Skeletal muscle satellite cell (primary cell): Measurements from ENCODE around the gene MYO16.

ENCODE experiments used
- H3K27me3 ChIP-seq: 2 replicates; pipeline ENCODE4 v1.7.0; 2013; ENCODE audit warnings: low read length; ENCODE audit not compliant: control insufficient read depth, insufficient read depth
- H3K36me3 ChIP-seq: 2 replicates; pipeline ENCODE4 v1.7.0; 2013; ENCODE audit warnings: mild to moderate bottlenecking, control low read depth, low read length; ENCODE audit not compliant: insufficient read depth
- H3K4me1 ChIP-seq: 2 replicates; pipeline ENCODE4 v1.7.0; 2013; ENCODE audit warnings: low read length; ENCODE audit not compliant: control insufficient read depth, insufficient read depth
- H3K4me2 ChIP-seq: 2 replicates; pipeline ENCODE4 v1.7.0; 2013; ENCODE audit warnings: mild to moderate bottlenecking, low read length
- H3K4me3 ChIP-seq: 2 replicates; pipeline ENCODE4 v1.7.0; 2013; ENCODE audit warnings: low read length
- H3K9ac ChIP-seq: 2 replicates; pipeline ENCODE4 v1.7.0; 2013; ENCODE audit warnings: mild to moderate bottlenecking, low read depth, low read length, moderate library complexity
- H3K9me3 ChIP-seq: replicated peaks from 2 replicates; pipeline ENCODE4 v1.7.0; 2013; ENCODE audit warnings: mild to moderate bottlenecking, control low read depth, low read length

Gene MYO16

DNA sequence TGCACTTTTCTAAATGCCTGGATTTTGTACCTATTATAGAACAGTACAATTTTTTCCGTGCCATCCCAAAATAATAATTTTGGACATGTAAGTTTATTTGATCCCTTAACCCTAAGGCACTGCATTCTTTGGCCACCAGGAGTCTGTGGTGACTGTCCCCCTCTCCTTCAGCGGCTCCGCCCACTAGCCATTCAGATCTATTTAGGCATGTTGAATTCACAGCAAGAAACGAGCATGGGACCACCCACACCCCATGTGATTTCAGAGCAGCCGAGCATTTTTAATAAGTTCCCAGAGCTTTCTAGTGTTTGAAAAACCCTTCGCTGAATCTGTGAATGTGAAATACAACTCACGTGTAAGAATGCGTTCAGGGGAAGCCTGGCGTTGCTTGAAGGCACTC is 567.5 kb downstream of the MYO16 start:
- Histone ChIP-seq H3K4me1 (peaks cover 16% of the 10 kb centered on the region), H3K4me2 (no peak overlapping the region), H3K9me3 (no peaks in the 10 kb centered on the region), H3K9ac (no peak overlapping the region), H3K36me3 (no peaks in the 10 kb centered on the region), H3K4me3 (no peak overlapping the region), H3K27me3 (no peaks in the 10 kb centered on the region)

DNA sequence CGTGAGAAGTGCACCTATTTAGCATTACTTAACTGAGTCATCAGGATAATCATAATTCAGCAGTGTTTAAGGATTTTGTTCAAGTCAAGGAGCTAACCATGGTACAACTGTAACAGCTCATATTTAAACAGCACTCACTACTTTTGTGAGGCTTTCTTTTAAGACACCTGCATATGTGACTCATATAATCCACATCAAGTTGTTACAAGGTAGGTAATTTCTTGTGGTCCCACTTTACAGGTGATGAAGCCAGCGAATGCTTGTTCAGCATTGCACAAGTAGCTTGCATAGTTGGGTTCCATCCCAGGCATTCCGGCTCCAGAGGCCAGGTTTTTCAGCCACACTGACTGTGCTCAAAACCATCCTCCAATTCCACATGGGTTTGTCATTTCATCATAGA is 569.2 kb downstream of the MYO16 start:
- Histone ChIP-seq H3K9ac (no peak overlapping the region), H3K36me3 (no peaks in the 10 kb centered on the region), H3K27me3 (no peaks in the 10 kb centered on the region), H3K4me3 (no peak overlapping the region), H3K9me3 (no peaks in the 10 kb centered on the region), H3K4me2 (no peak overlapping the region), H3K4me1 (peaks cover 16% of the 10 kb centered on the region)

DNA sequence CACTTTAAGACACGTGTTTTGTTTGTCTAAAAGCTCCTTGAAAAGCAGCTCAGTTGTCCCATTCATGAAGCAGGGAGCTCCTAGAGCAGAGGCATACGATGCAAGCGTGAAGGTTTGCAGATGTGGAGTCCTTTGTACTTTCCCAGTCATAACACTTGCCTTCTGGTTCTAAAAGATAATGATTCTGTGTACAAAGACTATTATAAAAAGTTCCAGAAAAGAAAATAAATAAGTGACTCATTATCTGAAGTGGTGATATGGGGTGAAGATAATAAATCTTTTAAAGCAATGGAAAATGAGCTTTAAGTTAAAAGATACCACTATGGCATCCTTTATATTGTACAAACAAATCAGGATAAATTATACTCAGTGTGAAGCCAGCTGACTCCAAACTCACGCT is 569.9 kb downstream of the MYO16 start:
- H3K36me3 ChIP-seq: no peaks in the 10 kb centered on the region
- H3K4me1 ChIP-seq: peaks cover 18% of the 10 kb centered on the region
- H3K4me3 ChIP-seq: no peak overlapping the region
- H3K27me3 ChIP-seq: no peaks in the 10 kb centered on the region
- no peak overlapping the region for H3K9ac ChIP-seq
- no peak overlapping the region for H3K4me2 ChIP-seq
- H3K9me3 ChIP-seq: no peaks in the 10 kb centered on the region

DNA sequence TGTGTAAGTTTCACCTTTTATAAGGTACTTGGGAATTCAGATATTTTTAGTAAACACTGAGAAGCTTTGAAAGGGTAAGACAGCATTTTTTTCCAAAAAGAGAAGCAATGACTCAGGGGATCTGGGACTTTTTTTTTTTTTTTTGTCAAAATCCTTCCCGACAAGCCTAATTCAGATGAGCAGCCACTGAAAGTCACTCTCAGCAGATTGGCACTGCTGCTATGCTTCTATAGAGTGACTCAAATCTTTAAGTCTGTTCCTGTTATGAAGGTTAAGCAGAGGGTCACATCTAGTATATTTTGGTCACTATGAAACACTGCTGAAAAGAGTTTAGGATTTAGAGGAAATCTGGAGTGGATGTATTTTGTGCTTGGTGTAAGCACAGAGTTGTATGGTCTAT is 571.1 kb downstream of the MYO16 start:
- no peaks in the 10 kb centered on the region for H3K27me3 ChIP-seq
- no peaks in the 10 kb centered on the region for H3K9me3 ChIP-seq
- H3K4me3 ChIP-seq: no peak overlapping the region
- H3K9ac ChIP-seq: no peak overlapping the region
- H3K36me3 ChIP-seq: no peaks in the 10 kb centered on the region
- no peak overlapping the region for H3K4me2 ChIP-seq
- H3K4me1 ChIP-seq: peaks cover 22% of the 10 kb centered on the region

DNA sequence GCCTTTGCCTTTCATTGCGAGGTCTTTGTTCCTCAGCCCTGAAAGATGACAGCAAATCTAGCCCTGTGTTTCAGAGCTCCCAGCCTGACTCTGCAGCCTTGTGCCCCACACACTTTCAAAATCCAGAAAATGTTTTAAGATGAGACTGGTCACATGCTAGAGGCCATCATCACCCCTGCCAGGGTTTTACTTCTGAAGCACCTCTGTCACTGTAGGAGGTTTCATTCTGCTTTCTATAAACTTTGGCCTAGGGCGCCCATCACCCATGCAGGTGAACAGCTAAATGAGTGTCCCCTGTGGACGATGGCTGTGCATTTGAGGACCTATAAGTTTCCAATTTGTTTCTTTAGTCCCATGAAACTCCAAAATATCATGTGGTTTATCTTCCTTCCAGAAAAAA is 574.2 kb downstream of the MYO16 start:
- Histone ChIP-seq H3K4me1 (peaks cover 21% of the 10 kb centered on the region), H3K36me3 (no peaks in the 10 kb centered on the region), H3K9me3 (no peaks in the 10 kb centered on the region), H3K27me3 (no peaks in the 10 kb centered on the region), H3K4me3 (no peak overlapping the region), H3K9ac (no peak overlapping the region), H3K4me2 (no peak overlapping the region)

DNA sequence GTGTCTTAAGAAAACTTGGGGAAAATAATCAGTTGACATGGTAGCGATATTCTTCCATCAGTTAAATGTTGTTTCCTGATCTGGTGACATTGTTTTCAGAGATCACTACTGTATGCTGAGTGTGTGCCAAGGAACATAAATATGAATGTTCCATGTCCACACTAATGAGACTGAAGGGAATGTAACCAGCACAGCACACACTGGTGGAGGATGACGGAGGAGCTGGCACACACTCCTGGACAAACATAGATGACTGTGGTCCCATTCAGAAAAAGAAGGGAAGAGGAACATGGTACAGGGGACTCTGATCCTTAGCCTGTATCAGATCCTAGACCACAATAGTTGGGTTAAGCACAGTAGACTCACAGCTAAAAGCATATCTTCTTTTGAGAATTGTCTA is 574.8 kb downstream of the MYO16 start:
- H3K4me2 ChIP-seq: no peak overlapping the region
- no peak overlapping the region for H3K4me3 ChIP-seq
- H3K36me3 ChIP-seq: no peaks in the 10 kb centered on the region
- no peak overlapping the region for H3K9ac ChIP-seq
- H3K4me1 ChIP-seq: peaks cover 18% of the 10 kb centered on the region
- no peaks in the 10 kb centered on the region for H3K27me3 ChIP-seq
- no peaks in the 10 kb centered on the region for H3K9me3 ChIP-seq

DNA sequence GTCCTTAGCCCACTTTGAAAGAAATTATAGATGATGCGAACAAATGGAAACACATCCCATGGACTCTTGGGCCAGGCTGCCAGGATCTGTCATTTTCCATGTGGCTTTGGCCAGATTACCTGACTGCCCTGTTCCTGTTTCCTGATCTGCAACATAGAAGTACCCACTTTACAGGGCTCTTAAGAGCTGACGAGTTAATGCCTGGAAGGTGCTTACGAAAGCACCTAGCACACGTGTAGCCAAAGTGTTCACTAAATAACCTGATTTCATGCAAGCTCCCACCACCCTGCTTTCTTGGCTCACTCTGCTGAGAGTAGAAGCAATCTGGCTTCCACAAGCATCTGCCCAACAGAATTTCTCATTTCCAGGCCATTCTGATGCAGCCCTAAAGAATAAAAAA is 575.2 kb downstream of the MYO16 start:
- Histone ChIP-seq H3K9me3 (no peaks in the 10 kb centered on the region), H3K4me3 (no peak overlapping the region), H3K4me1 (peaks cover 18% of the 10 kb centered on the region), H3K36me3 (no peaks in the 10 kb centered on the region), H3K4me2 (no peak overlapping the region), H3K9ac (no peak overlapping the region), H3K27me3 (no peaks in the 10 kb centered on the region)

DNA sequence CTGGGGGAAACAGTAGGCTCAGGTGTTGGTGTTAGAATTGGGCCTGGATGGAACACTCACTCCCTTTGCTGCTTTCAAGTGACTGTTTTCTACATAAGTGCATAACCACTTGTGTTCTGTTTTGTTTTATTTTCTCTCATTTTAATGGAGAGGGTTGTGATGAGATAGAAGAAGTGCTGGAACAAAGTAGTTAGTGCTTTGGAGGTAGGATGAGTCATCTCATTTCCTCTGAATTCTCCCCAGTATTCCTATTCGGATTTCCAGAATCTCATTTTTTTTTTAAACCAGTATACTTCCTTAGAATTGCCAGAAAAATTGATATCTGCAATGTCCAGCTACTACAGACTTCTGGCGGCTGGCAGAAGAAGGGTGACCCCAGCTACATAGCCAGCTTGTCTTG is 575.9 kb downstream of the MYO16 start:
- Histone ChIP-seq H3K4me3 (no peak overlapping the region), H3K36me3 (no peaks in the 10 kb centered on the region), H3K4me1 (peaks cover 13% of the 10 kb centered on the region), H3K9me3 (no peaks in the 10 kb centered on the region), H3K4me2 (no peak overlapping the region), H3K27me3 (no peaks in the 10 kb centered on the region), H3K9ac (no peak overlapping the region)

DNA sequence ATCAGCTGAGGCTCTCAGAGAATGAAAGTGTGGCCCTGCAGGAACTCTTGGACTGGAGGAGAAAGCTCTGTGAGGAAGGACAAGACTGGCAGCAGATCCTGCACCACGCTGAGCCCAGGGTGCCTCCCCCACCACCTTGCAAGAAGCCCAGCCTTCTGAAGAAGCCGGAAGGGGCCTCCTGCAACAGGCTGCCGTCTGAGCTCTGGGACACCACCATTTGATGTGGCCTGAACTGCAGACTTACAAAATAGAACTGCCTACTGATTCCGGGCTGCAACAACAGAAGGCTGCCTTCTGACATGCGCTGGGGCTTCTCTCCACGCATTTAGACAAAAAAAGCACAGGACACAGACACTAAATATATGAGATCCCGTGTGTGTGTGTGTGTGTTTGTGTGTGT is 577.2 kb downstream of the MYO16 start:
- no peaks in the 10 kb centered on the region for H3K27me3 ChIP-seq
- H3K4me1 ChIP-seq: peaks cover 8% of the 10 kb centered on the region
- no peaks in the 10 kb centered on the region for H3K36me3 ChIP-seq
- no peak overlapping the region for H3K9ac ChIP-seq
- H3K4me3 ChIP-seq: no peak overlapping the region
- no peak overlapping the region for H3K4me2 ChIP-seq
- H3K9me3 ChIP-seq: no peaks in the 10 kb centered on the region

DNA sequence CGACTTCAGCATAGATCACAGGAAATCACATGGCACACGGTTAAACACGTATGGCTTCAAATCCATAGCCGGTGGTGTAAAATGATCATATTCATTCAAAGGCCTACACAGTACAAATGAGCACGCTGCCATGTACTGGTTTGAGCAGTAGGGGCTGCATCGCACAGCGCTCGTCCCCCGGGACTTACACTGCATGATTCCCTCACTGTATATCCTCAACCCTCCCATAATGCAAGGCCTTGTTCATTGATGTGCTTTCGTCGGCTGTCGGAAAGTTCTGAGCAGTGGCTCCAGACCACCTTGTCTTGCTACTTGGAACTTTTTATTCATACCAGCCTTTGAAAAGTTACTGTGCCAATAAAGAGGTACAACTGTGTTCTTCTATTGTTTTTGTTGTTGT is 578.2 kb downstream of the MYO16 start:
- Histone ChIP-seq H3K9me3 (no peaks in the 10 kb centered on the region), H3K36me3 (no peaks in the 10 kb centered on the region), H3K4me2 (no peak overlapping the region), H3K27me3 (no peaks in the 10 kb centered on the region), H3K9ac (no peak overlapping the region), H3K4me1 (peaks cover 9% of the 10 kb centered on the region), H3K4me3 (no peak overlapping the region)

DNA sequence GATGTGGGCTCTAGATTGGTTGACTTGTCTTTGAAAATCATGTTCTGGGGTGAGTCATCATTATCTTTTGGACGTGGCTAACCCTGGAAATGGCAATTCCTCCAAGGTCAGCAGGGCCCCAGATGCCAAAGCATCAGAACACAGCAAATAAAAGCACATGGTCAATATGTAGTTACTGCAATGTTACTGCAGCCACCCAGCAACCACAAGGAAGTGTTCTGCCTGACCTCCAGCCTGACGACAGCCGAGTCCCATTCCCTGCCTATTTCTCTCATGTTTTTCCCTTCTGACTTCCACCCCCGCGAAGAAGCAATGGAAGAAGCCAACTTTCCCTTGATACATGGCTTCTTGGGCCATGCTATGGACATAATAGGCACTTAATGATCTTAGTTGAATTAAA is 579.1 kb downstream of the MYO16 start:
- no peak overlapping the region for H3K4me3 ChIP-seq
- H3K9ac ChIP-seq: no peak overlapping the region
- H3K27me3 ChIP-seq: no peaks in the 10 kb centered on the region
- no peak overlapping the region for H3K4me2 ChIP-seq
- no peaks in the 10 kb centered on the region for H3K36me3 ChIP-seq
- peaks cover 9% of the 10 kb centered on the region for H3K4me1 ChIP-seq
- no peaks in the 10 kb centered on the region for H3K9me3 ChIP-seq

DNA sequence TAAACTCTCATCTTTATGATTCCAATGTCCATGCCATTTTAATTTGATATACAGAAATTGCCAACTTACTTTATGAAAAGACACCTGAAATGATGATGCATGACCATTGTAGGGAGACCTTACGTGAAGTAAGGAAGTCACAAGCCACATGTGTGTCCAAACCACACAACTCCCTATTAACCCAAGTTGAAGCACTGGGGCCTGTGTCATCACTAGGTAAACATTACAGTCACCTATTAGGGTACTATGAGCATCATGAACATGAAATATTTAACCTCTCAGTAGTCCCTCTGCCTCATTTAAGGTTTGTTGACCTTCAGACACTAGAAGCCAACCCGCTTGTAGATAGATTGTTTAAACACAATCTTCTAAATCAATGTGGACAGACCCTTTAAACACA is 580.1 kb downstream of the MYO16 start:
- Histone ChIP-seq H3K4me2 (no peak overlapping the region), H3K4me3 (no peak overlapping the region), H3K9me3 (no peaks in the 10 kb centered on the region), H3K9ac (no peak overlapping the region), H3K36me3 (no peaks in the 10 kb centered on the region), H3K4me1 (peaks cover 4% of the 10 kb centered on the region), H3K27me3 (no peaks in the 10 kb centered on the region)
